IMR-90 (cell line): ENCODE results near the gene MACF1.

Experiments used
- CEBPB ChIP-seq: IDR thresholded peaks from 2 replicates; pipeline ENCODE4 v1.6.1; 2012; ENCODE audit warnings: low read depth, low read length, improper control_type of control experiment
- CTCF ChIP-seq: conservative IDR thresholded peaks from 2 replicates; pipeline ENCODE4 v1.5.1; 2012; ENCODE audit warnings: mild to moderate bottlenecking, low read depth, low read length, improper control_type of control experiment
- RFX5 ChIP-seq: IDR thresholded peaks from 2 replicates; pipeline ENCODE4 v1.8.0; 2012; ENCODE audit warnings: low read depth, mild to moderate bottlenecking, low read length, moderate library complexity

- TF ChIP-seq CTCF (no peak), RFX5 (no peak), CEBPB (no peak)
Measured at GRCh38 chr1:39494671-39495410, 290.3 kb downstream of the MACF1 start.
